Stimulated activated CD4-positive, alpha-beta T cell treated with anti-CD3 and anti-CD28 coated beads, Interleukin-4, amount 100 ng/mL, for 1 hour (primary cell): ENCODE data around the gene EIF3J.
"Not testable (repeated sequence)": the region's sequence is repeated elsewhere in the genome, so short reads cannot be mapped to it uniquely, and the experiment has no call there.

ENCODE experiments used
- DNase-seq: peaks from one replicate; pipeline ENCODE4 v3.0.0-alpha.2; 2020

EIF3J gene

GRCh38 chr15:44544745-44545144 is 7.8 kb downstream of the EIF3J start:
- DNase-seq: not testable (repeated sequence)

- DNase-seq: peak; percentile 37
Measured at GRCh38 chr15:44545913-44546802, 9.2 kb downstream of the EIF3J start.

- not testable (repeated sequence) for DNase-seq
Measured at GRCh38 chr15:44549152-44549551, 12.2 kb downstream of the EIF3J start.

DNA sequence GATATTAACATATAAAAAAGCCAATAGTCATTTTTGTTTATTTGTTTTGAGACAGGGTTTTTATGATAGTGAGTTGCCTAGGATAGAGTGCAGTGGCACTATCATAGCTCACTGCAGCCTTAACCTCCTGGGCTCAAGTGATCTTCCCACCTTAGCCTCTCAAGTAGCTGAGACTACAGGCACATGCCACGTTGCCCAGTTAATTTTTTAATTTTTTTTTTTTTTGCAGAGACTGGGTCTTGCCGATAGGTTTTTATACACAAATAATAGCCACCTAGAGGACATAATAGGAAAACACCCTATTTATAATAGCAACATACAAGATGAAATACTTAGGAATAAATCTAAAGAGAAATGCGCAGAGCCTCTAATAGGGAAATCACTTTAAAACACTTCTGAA is 13.3 kb downstream of the EIF3J start:
- no peak for DNase-seq

DNA sequence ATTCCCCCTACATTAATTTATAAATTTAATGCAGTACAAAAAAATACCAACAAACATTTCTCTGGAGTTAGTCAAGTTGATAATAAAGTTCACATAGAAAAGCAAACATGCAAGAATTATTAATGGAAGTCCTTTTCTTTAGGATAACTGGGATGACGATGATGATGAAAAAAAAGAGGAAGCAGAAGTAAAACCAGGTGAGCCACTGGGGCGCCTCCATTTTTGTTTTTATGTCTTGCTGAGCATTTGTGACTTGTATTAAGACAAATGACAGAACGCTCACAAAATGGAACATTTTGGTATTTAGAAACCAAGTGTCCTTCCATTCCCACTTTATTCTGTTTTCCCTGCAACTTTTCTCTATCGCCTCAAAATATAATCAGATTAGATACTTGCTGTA is 13.8 kb downstream of the EIF3J start:
- no peak for DNase-seq

GRCh38 chr15:44554934-44555723 is 18.2 kb downstream of the EIF3J start:
- no peak for DNase-seq

- not testable (repeated sequence) for DNase-seq
Measured at GRCh38 chr15:44560926-44561325, 24.0 kb downstream of the EIF3J start.

DNA sequence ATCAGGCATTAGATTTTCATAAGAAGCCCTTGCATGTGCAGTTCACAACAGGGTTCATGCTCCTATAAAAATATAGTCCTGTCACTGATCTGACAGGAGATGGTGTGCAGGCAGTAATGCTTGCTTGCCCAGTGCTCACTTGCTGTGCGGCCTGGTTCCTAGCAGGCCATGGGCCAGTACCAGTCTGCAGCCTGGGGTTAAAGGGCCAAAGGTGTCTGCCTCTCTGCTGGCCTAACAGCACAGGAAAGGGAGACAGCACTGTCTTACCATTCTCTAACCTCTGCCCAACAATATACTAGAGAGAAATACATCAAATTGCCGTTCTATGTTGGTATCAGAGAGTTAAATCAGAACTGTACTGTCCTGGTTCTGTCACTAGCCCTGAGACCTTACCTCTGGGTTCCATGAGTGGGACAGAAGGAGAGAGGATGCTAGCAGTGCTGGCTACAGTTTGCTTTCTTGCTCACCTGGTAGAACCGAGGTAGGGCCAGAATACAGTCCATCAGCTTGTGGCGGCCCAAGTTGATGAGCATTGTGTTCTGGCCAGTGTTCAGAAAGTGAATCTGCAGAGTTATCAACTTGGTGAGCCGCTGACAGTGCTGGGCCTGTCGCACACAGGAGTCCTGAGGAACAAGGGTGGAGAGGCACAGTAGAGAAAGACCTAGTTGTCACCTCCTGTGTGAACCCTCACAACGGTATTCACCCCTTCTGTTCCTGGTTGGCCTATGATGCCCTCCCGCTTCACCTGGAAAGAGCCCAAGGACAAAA is 28.6 kb downstream of the EIF3J start:
- no peak for DNase-seq

DNA sequence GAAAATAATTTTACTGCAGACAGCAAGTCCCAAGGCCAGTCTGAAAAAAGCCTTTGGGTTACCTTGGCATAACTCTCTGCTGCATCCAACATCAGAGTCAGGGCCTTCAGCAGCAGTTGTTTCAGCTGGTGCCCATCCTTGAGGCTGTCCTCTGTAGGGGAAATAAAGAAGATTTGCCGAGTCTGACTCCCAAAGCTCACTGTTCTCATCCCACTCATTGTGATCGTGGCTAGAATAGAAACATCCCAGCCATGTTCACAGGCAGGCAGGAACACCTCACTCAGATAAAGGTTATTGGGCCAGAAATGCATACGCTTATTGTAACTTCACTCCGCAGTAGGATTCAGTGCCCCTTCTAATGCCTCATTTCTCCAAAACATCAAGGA is 29.2 kb downstream of the EIF3J start:
- DNase-seq: no peak

GRCh38 chr15:44568338-44568737 is 31.4 kb downstream of the EIF3J start:
- no peak for DNase-seq

DNA sequence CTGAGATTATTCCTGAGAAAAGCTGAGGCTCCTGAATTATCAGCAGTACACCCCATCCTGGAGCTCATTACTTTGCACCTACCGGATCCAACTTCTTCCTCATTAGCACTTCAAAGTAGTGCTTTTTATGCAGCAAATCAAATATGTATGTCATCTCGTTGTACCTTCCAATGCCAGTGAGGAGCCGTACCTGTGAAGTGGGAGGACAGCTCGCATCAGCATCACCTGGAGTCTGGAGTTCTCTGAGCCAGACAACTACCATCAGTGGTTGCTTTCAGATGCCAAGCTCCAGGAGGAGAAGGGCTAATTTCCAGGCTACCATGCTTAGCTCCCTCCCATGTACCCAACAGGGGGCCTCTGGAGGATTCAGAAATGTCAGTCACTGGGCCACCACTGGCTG is 32.4 kb downstream of the EIF3J start:
- no peak for DNase-seq

DNA sequence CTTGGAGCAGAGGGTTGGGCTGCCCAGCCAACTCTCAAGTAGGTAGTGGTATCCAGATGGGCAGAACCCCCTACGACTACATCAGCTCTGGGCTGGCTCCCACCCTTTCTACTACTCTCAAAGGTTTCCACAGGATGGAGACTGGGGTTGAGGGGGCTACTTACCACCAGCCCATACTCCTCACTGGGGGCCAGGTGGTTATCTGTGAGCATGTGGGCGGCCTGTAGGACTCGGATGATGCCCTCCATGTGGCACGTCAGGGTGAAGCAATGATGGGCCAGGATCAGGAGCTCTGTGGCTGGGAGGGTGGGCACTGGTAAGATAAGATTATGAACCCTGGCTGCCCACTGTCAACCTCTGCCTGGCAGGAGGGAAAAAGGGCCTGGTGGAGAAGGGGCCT is 33.4 kb downstream of the EIF3J start:
- DNase-seq: no peak

GRCh38 chr15:44573386-44573785 is 36.4 kb downstream of the EIF3J start:
- DNase-seq: no peak

DNA sequence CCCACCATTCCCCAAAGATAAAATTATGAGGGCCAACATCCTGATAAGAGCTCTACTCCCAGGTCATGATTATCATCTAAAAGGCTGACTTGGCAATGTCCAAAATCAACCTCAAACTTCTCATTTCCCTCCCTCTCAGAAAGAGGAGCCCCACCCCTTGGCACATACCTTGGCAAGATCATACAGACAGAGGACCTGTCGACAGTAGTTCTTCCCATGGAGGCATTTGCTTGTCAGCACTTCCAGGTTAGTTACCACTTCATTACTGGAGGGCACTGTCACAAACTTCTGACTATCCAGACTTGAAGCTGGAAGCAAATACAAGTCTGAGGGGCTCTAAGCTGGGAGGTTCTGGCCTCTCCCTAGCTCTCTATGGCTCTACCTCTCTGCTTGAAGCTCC is 37.8 kb downstream of the EIF3J start:
- no peak for DNase-seq

DNA sequence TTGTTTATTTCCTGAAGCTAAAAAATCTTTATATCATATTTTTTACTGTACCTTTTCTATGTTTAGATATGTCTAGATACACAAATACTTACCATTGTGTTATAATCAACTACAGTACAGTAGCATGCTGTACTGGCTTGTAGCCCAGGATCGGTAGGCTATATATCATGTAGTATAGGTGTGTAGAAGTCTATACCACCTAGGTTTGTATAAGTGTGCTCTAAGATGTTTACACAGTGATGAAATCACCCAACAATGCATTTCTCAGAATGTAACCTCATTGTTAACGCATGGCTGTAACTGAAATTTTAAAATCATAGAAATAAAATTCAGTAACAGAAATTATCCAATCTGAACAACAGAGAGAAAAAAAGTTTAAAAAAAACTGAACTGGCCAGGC is 43.2 kb downstream of the EIF3J start:
- DNase-seq: no peak

- peak; percentile 65 for DNase-seq
Measured at GRCh38 chr15:44584162-44584749, 47.3 kb downstream of the EIF3J start.

DNA sequence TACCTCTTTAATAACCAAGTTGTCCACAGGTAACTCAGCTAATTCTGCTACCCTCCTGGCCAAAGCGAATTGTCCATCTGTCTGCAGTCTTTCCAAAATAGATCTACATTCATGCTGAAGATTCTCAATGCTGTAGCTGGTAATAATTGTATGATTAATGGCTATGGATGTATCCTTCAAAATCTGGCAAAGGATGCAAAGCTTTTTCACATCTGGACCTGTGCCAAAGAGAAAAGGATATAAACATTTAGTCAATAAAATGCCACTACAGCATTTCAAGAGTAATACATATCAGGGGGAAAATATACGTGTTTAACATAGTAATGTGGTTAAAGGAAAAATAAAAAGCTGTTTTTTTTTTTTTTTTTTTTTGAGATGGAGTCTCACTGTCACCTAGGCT is 48.7 kb downstream of the EIF3J start:
- DNase-seq: no peak

DNA sequence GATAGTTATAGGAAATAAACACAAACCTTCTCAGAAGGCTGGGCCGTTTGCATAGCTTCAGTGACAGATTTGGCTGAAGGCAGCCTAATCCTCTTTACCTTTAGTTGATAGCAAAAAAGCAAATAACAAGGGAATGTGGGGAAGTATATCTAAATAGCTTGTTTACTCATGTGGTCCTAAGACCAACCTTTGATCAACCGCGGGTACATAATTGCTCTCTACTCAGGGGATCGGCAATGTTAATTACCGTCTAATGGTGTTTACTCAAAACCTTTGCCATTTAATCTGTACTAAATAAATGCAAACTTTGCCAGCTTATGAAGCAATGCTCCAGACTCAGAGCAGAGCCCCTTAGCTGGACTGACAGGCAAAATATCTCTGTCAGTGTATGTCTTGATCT is 51.6 kb downstream of the EIF3J start:
- DNase-seq: no peak

DNA sequence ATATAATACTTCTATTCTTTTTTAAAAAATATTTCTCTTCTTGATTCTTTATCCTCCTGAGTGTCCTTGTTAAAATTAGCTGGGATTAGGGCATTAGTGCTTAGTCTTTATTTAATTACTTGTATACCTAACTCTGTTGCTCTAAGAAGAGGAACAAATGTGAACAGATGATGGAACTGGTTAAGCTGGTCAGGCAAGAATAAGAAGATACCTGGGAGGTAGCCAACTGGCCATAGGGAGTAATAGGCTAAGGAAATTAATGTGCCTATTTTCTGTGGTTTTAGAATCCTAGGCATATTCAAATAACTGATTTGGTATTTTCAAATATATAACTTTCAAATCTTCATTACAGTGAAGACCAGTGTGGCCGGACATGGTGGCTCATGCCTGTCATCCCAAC is 54.4 kb downstream of the EIF3J start:
- DNase-seq: no peak

DNA sequence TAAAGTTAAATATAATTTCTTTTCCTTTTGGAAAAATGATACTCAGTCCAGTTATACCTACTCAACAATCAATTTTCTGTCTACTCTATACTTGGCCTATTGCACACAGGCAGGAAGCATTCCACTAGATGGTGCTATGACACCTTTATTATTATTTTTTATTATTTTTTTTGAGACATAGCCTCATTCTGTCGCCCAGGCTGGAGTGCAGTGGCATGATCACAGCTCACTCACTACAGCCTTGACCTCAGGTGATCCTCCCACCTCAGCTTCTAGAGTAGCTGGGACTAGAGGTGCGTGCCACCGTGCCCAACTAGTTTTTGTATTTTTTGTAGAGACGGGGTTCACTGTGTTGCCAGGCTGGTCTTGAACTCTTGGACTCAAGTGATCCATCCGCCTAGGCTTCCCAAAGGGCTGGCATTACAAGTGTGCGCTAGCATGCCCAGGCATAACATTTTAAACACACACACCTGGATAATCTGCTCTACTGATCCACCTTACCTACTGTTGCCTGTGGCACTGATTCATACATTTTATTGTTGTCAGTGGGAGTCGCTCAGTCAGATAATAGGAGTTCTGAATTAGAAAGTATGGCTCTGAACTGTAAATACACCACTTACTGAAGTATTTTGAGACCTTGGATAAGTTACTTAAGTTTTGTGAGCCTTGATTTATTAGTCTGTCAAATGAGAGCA is 56.2 kb downstream of the EIF3J start:
- no peak for DNase-seq

DNA sequence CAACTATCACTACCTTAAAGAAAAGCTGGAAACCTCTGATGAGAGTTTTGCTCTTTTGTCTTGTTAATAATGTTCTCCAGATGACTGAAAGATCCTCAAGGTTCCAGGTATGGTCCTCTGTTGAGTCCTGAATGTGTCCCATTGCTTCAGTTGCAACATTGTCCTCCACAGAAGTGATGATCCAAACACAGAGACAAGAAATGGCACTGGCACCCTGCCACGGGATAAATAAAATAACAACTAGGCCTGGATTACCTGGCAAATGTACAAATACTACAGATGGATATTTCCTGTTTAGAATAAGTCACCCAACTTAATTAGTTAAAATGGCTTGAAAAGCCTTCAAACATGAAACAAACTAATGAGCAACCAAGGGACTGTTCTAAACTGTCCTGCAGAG is 58.3 kb downstream of the EIF3J start:
- DNase-seq: no peak
